GM06990 (cell line): Measurements from ENCODE around the gene RC3H1.

Experiments
- DNase-seq: peaks from one replicate; pipeline ENCODE4 v3.0.0-alpha.2; 2011; ENCODE audit not compliant: insufficient read length; ENCODE audit errors: extremely low read depth
- H3K27me3 ChIP-seq: replicated peaks from 2 replicates; pipeline ENCODE4 v1.6.0; 2011; ENCODE audit warnings: low read length; ENCODE audit not compliant: control insufficient read depth, insufficient read depth
- H3K36me3 ChIP-seq: 2 replicates; pipeline ENCODE4 v1.5.1; 2011; ENCODE audit warnings: low read length; ENCODE audit not compliant: control insufficient read depth, insufficient read depth
- H3K4me3 ChIP-seq: replicated peaks from 2 replicates; pipeline ENCODE4 v1.5.1; 2011; ENCODE audit warnings: low read depth, mild to moderate bottlenecking, control low read depth, low read length
- TF ChIP-seq, protein P1 (sequence below): IDR thresholded peaks from 2 replicates; pipeline ENCODE4 v1.5.1; 2011; ENCODE audit warnings: low read length, control low read depth, mild to moderate bottlenecking, inconsistent platforms; ENCODE audit not compliant: insufficient read depth, poor library complexity, severe bottlenecking

RC3H1 gene

DNA sequence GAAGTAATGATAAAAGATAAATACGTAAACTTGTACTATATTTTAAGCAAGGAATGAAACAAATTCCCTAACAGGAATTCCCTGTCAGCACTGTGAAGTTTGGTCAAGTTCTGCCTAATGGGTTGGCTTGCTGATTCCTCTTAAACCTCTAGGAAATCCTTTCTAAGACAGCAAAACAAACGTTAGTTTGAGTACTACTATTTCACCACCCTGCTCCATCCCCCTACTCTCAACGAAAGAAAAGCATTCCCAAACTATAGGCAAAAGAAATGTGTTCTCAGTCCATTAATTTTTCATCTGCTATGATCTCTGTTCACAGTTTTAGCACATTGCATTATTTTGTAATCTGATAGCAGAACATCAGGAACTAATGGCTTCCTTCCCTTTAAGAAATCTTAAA, 121.2 kb downstream of the RC3H1 start:
- Histone ChIP-seq H3K36me3 (no peaks in the 10 kb centered on the region), H3K27me3 (no peaks in the 10 kb centered on the region), H3K4me3 (no peak overlapping the region)
- DNase-seq = no peak
- TF ChIP-seq, protein P1, sequence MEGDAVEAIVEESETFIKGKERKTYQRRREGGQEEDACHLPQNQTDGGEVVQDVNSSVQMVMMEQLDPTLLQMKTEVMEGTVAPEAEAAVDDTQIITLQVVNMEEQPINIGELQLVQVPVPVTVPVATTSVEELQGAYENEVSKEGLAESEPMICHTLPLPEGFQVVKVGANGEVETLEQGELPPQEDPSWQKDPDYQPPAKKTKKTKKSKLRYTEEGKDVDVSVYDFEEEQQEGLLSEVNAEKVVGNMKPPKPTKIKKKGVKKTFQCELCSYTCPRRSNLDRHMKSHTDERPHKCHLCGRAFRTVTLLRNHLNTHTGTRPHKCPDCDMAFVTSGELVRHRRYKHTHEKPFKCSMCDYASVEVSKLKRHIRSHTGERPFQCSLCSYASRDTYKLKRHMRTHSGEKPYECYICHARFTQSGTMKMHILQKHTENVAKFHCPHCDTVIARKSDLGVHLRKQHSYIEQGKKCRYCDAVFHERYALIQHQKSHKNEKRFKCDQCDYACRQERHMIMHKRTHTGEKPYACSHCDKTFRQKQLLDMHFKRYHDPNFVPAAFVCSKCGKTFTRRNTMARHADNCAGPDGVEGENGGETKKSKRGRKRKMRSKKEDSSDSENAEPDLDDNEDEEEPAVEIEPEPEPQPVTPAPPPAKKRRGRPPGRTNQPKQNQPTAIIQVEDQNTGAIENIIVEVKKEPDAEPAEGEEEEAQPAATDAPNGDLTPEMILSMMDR = no peak

- H3K36me3 ChIP-seq = no peaks in the 10 kb centered on the region
- TF ChIP-seq, protein P1 = no peak
- no peak overlapping the region for H3K4me3 ChIP-seq
- DNase-seq = no peak
- H3K27me3 ChIP-seq = no peaks in the 10 kb centered on the region
These were observed 121.7 kb downstream of the RC3H1 start for GRCh38 chr1:173900427-173900826.

- H3K36me3 ChIP-seq = no peaks in the 10 kb centered on the region
- TF ChIP-seq, protein P1 = no peak
- H3K27me3 ChIP-seq = no peaks in the 10 kb centered on the region
- no peak overlapping the region for H3K4me3 ChIP-seq
- no peak for DNase-seq
These were observed 128.0 kb downstream of the RC3H1 start for GRCh38 chr1:173894189-173894588.

- H3K36me3 ChIP-seq = no peaks in the 10 kb centered on the region
- TF ChIP-seq, protein P1 = no peak
These were observed 128.5 kb downstream of the RC3H1 start for GRCh38 chr1:173893611-173894010.

GRCh38 chr1:173889885-173890284, 132.3 kb downstream of the RC3H1 start:
- TF ChIP-seq, protein P1 = no peak

More at GRCh38 chr1:173893611-173894010, 128.5 kb downstream of the RC3H1 start:
- DNase-seq = no peak
- Histone ChIP-seq H3K4me3 (no peak overlapping the region), H3K27me3 (no peaks in the 10 kb centered on the region)

GRCh38 chr1:173888749-173889148, 133.4 kb downstream of the RC3H1 start:
- H3K4me3 ChIP-seq = no peak overlapping the region
- TF ChIP-seq, protein P1 = no peak
- peaks cover 5% of the 10 kb centered on the region for H3K36me3 ChIP-seq
- H3K27me3 ChIP-seq = no peaks in the 10 kb centered on the region
- DNase-seq = no peak

More at GRCh38 chr1:173889885-173890284, 132.3 kb downstream of the RC3H1 start:
- no peak overlapping the region for H3K4me3 ChIP-seq
- H3K36me3 ChIP-seq = peaks cover 5% of the 10 kb centered on the region
- H3K27me3 ChIP-seq = no peaks in the 10 kb centered on the region
- no peak for DNase-seq
